Hematopoietic multipotent progenitor cell treated with erythropoietin and hydrocortisone succinate and interleukin-3 and kit ligand, for 8 days (in vitro differentiated cells): Measurements from ENCODE around the gene PHLDA1.
"Not testable (repeated sequence)": the region's sequence is repeated elsewhere in the genome, so short reads cannot be mapped to it uniquely, and the experiment has no call there.

ENCODE experiments used
- DNase-seq: peaks from one replicate; pipeline ENCODE4 v3.0.0-alpha.2; 2015

The PHLDA1 gene

DNA sequence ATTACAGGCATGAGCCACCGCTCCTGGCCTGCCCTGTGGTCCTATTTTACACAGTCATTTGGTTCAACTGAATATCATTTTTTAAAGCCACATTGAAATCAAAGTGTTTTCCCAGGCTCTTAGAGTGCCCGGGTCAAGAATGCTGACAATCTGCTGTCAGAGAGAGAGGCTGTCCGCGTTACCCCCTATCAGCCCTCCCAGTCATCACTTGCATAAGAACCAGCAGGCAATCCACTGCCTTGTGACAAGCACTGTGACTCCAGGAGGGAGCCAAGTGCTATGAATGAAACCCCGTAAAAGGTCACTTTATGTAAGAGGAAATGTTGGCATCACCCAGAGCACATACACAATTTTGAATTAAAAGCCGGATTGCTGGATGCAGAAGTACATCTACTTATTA, 13.5 kb downstream of the PHLDA1 start:
- no peak for DNase-seq

DNA sequence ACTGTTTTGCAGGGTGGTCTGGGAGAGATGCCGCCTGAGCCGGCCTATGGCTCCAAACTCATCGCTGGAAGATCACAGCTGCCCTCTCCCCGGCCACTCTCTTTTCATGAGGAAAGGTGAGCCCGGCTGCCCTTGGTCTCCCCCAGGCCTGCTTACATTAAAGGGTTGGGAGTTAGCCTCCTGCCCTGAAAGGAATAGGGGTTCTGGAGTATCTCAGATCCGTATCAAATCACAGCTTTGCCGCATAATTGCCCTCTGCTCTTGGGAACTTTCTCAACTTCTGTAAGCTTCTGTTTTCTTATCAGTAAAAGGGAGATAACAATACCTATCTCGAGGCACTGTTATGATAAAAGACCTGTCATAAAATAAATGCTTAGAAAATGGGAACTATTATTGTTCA, 17.6 kb downstream of the PHLDA1 start:
- DNase-seq, result no peak

DNA sequence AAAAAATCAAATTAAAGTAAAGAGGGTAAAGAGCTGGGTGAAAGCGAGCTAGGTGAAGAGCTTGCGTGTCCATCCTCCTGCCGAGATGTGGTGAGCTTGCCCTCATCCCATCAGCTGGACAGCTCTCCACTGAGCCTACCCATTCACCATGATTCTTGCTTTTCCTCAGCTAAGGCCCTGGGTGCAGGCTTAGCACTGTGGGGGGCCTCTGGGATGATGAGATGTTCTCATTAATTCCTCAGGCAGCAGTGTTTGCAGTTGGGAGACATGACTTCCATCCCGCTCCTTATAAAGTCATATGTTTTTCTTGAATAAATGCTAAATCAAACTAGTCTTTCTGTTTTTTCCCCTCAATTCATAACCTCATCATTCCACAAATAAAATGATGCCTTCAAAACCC, 18.0 kb downstream of the PHLDA1 start:
- DNase-seq, result no peak

DNA sequence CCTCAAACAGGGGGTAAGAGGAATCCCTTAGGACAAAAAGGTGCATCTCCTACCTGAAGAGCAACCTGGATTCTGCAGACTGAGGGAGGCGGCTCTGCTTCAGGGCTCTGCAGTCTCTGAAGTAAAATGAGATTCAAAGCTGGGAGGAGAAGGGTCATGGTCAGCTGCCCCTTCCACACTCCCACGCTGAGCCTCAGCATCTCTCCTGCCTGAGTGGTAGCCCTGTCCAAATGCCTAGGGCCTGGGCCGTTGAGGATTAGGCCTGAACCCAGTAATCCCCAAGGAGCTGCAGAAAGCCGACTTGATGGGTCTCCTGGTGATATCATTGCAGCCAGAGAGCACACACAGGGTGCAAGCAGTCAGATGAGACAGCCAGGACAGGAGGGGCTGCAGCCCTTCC, 18.9 kb downstream of the PHLDA1 start:
- no peak for DNase-seq

DNA sequence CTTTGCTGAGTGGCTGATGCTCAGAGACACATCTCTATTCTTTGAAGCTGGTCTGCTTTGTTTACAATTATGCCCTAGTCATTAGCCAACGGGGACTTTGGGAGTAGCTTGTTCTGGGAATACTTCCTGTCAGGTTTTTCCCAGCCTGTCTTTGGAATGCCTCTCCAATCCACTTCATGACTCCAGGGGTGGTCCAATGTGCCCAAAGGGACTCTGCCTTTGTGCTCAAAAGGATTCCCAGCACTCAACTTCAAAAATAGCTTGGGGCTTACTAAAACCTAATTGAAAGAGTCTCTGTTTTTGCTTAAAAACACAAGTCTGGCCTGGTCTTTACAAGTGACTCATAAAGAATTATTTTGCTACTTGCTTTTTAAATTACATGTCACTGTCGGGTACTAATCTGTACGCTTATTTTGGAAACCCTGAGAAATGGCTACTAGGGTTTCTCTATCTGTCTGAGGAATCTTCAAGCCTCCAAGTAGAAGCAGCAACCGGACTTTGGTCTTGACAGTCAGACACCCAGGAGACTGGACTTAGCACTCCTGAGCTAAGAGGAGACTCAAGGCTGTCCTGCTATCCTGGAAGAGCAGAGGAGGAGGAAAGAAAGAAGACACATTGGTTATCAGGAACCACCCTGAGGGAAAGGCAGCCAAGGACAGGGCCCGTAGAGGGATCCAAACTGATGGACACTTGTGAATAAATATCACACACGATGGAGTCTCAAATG, 20.7 kb downstream of the PHLDA1 start:
- DNase-seq, result no peak

DNA sequence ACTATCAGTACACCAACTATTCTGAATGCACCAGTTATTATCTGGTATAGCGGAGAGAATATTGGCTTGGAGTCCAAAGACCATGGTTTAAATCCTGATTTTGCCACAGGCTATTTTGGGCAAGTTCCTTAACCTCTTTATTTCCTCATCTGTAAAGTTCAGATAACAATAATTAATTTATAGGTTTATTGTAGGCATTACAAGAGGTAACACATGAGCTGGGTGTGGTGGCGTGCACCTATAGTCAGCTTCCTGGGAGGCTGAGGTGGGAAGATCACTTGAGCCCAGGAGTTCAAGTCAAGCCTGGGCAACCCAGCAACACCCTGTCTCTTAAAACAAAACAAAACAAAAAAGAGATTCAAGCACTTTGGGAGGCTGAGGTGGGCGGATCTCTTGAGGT, 23.1 kb downstream of the PHLDA1 start:
- no peak for DNase-seq

DNA sequence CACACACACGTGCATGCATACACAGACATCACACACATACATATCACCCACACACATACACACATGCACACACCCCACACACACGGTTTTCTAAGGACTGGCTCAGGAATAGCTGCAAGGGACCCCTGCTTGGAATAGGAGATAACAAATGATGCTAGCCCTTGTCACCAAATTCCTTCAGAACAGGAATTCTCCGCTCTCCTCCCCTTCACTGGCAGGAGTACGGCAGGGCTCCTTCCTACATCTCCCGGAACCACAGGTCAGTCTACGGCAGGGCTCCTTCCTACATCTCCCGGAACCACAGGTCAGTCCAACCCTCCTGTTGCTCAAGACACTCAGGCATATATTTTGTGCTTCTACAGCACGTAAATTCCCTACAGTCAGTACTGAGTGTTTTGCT, 23.9 kb downstream of the PHLDA1 start:
- DNase-seq, result no peak

DNA sequence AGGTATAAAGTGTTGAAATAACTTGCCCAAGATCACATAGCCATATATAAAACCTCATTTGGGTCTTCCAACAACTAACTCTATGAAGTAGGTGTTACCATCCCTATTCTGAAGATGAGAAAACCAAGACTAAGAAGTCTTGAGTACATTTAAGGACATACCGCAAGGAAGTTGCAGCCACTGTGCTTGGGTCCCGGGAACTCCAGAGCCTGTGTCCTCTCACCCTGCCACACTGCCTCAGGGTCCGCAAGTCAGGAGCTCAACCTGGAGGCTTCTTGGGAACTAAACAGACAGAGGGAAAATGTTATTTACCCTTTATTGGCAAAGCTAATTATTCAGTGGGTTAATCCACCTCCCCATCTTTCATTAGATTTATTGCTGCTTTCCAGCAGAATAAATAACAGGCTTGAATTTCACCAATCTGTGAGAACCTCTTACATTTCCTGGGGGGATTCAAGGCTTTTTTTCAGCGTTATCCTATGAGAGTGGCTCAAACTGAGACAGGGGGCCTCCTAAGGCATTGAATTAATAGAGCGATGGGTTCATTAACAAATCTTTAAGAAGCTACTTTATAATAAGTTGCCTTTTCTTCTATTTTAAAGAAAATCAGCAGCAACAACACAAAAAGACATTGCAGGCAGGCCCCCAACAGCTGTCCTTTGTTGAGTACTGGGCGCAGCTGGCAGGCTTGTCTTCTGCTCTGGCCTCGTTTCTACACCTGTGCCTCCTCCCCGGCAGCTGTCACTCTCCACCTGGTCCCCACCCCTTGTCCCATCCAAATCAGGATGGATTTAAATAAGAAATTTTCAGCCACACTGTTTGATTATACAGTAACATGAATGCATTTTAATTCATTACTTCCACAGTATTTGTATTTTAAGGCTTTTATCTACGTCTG, 25.3 kb downstream of the PHLDA1 start:
- no peak for DNase-seq

DNA sequence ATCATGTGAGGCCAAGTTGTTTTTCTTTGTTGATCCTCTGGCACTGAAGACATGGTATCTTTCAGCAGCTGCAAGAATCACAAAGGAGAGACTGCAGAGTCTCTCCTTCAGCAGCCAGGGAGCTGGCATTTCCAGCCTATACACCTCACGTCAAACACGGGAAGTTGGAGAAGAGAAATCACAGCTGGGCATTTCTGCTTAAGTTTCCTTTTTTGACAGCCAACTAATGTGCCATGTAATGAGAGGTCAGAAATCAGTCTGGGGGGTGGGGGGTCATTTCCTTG, 28.3 kb downstream of the PHLDA1 start:
- no peak for DNase-seq

DNA sequence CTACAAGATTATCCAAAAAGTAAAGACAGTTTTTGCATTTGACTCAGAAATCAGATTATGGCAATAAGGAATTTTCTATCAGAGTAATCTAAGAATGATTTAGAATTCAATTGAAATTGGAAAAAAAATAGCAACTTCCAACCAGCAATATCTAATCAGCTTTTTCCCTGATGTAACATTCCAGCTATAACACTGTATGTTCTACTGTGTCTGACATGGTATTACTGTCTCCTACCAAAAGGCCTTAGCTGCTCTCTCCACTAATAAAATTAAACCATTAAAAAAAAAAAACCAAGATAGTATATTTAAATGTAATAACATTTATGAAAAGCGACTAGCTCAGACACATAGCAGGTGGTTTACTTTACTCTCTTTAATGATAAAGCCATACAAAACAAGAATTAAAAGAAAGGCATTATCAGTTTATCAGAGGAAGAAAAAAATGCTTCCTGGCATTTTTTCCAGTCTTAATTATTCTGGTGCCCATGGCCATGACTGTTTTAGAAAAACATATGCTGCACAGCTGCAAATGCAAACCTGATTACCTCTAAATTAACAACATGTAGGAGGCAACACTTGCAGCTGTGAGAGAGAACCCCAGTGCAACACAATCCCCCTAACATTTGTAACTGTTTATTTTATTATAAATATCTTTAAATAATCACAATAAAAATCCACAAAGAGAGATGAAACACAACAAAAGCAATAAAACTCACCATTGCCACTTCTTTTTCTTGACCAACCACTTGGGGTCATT, 28.8 kb downstream of the PHLDA1 start:
- no peak for DNase-seq

DNA sequence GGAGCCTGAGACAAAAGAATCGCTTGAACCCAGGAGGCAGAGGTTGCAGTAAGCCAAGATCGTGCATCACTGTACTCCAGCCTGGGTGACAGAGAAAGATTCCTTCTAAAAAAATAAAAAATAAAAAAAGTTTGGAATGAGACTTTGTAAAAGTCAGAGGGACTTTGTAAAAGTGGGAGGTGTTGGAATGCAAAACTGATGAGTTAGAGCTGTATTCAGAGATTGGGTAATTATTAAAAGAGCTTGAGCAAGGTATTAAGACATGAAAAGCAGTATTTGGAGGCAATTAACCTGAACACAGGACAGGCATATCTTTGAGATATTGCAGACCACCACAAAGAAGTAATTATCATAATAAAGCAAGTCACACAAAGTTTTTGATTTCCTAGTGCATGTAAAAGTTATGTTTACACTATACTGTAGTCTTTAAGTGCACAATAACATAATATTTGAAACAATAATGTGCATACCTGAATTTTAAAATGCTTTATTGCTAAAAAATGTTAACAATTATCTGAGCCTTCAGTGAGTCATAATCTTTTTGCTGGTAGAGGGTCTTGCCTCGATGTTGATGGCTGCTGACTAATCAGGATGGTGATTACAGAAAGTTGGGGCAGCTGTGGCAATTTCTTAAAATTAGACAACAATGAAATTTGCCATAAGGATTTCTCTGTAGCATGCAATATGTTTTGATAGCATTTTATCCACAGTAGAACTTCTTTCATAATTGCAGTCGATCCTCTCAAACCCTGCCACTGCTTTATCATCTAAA, 33.1 kb downstream of the PHLDA1 start:
- no peak for DNase-seq

DNA sequence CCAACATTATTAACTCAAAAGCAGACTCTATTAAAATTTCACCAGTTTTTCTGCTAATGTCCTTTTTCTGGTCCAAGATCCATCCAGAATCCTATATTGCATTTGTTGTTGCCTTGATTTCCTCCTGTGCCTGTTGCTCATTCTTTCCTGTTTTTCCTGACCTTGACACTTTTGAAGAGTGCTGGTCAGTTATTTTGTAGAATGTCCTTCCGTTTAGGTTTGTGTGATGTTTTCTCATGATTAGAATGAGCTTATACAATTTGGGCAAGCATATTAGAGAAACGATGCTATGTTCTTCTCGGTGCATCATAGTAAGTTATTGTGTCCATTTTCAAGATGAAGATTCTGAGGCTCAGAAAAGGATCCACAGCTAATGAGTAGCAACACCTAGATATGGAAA, 33.9 kb downstream of the PHLDA1 start:
- DNase-seq, result no peak

DNA sequence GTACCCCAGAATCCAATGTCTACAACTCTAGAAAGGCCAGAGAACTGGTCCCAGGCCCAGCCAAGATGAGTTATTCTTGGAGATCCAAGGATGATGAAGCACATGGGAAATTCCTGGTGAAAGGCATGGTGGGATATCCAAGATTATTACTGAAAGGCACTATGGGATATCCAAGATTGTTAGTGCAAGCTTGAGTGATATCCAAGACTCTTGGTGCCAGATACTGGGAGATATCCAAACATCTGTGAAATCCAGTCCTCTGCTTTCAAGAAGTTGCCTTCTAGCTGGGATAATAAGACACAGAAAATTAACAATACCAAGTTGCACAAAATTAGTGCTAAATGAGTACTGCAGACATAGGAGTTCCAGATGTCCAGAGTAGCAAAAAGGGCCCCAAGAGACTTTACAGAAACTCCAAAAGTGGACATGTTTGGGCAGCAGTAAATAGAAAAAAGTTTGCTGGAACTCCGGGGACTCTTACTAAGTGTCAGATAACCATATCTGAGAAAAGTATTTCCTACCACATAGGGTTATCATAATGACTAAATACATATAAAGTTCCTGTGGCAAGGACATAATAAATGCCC, 34.6 kb downstream of the PHLDA1 start:
- DNase-seq, result no peak

DNA sequence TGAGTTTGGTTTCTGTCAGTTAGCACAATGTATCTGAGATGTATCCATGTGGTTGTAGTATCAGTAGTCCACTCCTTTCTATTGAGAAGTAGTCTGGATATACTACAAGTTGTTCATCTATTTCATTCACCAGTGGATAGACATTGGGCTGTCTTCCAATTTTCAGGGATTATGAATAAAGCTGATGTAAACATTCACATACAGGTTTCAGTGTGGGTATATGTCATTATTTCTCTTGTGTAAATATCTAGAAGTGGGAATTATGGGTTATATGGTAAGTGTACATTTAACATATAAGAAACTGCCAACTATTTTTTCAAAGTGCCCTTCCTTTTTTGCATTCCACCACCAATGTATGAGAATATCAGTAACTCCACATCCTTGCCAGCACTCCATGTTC, 35.9 kb downstream of the PHLDA1 start:
- no peak for DNase-seq

DNA sequence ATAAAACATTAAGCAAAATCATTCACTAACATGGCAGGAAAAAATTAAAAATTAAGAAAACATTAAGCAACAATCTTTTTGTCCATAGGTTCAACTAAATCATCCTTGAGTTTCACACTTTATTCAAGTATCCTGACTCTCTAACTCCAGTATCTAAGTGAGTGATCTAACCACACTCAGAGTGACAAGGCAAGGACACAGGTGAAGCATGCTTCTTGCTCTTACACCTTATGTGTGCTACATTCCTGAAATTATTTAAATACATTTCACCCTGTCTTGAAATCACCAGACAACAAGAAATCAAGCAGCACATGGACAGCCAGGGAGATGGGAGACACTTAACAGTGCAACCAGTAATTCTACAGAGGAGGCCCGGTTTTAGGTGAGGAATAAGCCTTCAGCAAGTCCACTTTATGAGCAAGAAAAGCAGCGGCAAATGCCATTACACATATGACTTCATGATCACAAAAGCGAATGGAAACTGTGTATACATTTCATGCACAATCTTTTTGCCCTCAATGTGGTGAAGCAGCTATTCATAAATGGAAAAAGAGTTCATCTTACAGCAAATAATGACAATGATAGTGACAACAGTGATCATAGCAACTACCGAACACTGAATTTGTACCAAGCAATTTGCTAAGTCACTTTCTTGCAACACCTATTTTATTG, 37.4 kb downstream of the PHLDA1 start:
- DNase-seq, result no peak

DNA sequence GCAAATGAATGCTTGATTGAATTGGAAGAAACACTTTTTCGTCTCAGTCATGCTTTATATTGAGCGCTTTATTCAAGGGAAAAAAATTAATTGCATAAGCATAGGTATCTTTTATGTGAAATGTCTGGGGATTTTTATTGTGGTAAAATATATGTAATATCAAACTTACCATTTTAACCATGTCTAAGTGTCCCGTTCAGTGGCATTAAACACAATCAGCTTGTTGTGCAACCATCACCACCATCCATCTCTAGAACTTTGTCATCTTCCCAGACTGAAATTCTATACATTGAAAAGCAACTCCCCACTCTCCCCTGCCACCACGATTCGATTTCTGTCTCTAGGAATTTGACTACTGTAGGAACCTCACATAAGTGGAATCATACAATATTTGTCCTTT, 39.8 kb downstream of the PHLDA1 start:
- no peak for DNase-seq

DNA sequence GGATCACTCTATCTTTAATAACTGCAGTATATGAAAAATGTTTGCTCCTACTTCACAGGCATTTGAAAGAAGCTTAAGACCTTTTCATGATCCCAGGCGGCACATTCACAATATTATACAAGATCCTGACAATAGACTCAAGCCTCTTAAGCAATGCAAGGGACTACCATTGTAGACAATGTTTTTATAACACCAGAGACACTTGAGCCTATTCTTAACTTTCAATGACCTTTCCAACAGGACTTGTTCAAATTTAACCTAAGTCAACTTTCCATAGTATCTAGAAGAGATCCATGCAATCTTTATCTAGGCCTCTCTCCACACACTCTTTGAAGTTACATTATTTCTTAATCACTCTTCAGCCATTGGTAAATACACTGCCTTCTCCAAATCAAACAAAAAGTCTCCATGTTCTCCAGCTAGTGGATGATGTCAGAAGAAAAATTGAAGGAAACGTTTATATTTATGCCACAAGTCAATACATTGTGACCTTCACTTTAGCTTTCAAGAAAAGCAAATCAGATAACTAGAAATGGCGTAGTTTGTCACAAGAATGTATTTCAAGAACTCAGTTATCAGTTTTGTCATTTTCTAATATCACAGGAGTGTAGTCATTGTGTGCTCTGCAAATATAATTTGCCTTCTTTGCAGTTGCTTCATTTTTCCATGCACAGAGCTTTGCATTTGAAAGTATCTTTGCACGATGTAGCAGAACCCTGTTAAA, 41.2 kb downstream of the PHLDA1 start:
- no peak for DNase-seq

DNA sequence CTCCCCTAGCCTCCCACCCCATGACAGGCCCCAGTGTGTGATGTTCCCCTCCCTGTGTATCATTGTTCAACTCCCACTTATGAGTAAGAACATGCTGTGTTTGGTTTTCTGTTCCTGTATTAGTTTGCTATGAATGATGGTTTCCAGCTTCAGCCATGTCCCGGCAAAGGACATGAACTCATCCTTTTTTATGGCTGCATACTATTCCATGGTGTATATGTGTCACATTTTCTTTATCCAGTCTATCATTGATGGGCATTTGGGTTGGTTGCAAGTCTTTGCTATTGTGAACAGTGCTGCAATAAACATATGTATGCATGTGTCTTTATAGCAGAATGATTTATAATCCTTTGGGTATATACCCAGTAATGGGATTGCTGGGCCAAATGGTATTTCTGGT, 43.9 kb downstream of the PHLDA1 start:
- DNase-seq, result not testable (repeated sequence)

DNA sequence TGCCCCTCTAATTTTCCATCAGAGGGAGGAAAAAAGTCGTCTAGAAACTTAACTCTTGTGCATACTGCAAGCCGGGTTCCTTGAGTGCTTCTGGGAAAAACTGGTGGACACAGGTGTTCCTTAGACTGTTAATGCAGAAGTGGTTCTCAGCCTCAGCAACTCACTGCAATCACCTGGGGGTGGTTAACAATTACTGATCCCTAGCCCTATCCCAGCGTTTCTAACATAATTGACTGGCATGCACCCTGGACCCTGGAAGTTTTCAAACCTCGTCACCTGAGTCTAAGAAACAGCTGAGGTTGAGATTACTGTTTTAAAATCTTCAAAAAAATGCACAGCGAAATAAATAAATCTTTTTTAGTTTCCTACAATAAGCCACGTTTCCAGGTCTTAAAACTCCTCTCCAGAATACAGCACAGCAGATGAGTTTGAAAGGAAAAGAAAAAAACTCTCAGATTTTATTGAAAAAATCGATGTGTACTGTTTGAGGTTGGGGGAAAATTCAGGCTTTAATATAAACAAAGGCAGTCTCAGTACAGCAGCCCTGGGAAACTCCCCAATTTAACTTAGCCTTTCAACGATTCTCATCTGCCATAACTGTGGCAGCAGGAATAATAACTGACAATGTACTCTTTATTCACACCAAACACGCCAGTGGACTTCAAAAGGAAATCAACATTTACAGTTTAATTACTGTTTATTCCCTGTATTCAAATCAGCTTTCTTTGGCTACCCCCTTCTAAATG, 45.4 kb downstream of the PHLDA1 start:
- DNase-seq, result no peak

DNA sequence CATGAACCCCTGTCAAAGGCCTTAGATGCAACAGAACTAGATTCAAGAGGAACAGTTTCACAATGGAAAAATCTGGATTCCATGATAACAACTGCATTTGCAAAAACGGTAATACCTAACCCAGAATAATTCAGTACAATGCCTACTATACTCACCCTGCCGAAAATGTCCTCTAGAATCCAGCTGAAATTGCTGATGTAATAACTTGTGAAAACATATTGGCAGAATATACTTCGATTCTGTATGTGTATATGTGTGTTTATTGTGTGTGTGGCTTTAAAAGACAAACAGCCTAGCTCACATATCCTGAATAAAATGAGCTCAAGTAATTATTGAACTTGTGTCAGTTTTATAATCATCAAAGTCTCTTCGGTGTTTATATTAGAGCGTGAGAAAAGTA, 46.0 kb downstream of the PHLDA1 start:
- DNase-seq, result no peak
